ENCODE data around the gene EXOC7. TPM values are rescaled to one million over a fixed set of nuclear protein-coding genes. Genes with fewer than 3 reads are reported as not detected.
"Not testable (repeated sequence)": the region's sequence is repeated elsewhere in the genome, so short reads cannot be mapped to it uniquely, and the experiment has no call there.

The EXOC7 gene
- total RNA-seq, 6 experiments from 2014 or later, result 134 to 157 (median 144) TPM

- H3K36me3 Mint-ChIP-seq (ENCODE audit: low read depth), result peaks cover 29% of the 10 kb centered on the region
- H3K27ac Mint-ChIP-seq, result no peak overlapping the region
- DNase-seq, result no peak
- H3K27me3 Mint-ChIP-seq (ENCODE audit: insufficient read depth), result no peaks in the 10 kb centered on the region
- no peak for TF ChIP-seq CTCF (IDR thresholded peaks at IDR 0.05)
- H3K4me1 Mint-ChIP-seq (ENCODE audit: low read depth), result no peaks in the 10 kb centered on the region
- H3K9me3 Mint-ChIP-seq, result no peaks in the 10 kb centered on the region
- no peak overlapping the region for H3K4me3 Mint-ChIP-seq
Measured at GRCh38 chr17:76063875-76064546, 39.6 kb downstream of the EXOC7 start.

- H3K4me1 Mint-ChIP-seq (ENCODE audit: low read depth), result peaks cover 12% of the 10 kb centered on the region
- not testable (repeated sequence) for H3K9me3 Mint-ChIP-seq; H3K27ac Mint-ChIP-seq; H3K27me3 Mint-ChIP-seq (ENCODE audit: insufficient read depth); DNase-seq; H3K4me3 Mint-ChIP-seq
- H3K36me3 Mint-ChIP-seq (ENCODE audit: low read depth), result peaks cover 51% of the 10 kb centered on the region
Measured at GRCh38 chr17:76058264-76058663, 45.3 kb downstream of the EXOC7 start.

DNA sequence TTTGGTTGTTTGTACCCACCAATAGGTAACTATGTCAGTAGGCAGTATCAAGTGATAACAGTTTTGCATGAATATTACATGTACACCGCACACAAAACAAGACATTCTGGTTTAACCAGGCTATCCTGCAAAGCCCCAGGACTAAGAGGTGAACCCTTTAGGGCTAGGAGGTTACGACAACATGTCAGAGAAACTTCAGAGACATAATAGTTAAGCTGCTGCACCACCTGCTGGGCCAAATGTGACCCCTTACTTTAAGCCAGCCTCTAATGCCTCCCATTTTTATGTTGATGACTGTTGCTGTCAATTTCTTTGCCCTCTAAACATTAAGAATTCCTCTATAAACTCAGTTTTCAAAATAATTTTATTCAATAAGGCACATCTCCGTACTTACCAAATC lies 46.7 kb downstream of the EXOC7 start:
- no peak for DNase-seq
- H3K36me3 Mint-ChIP-seq (ENCODE audit: low read depth), result peaks cover 52% of the 10 kb centered on the region
- no peak for TF ChIP-seq CTCF (IDR thresholded peaks at IDR 0.05)
- no peak overlapping the region for H3K27ac Mint-ChIP-seq
- no peak overlapping the region for H3K4me3 Mint-ChIP-seq
- H3K27me3 Mint-ChIP-seq (ENCODE audit: insufficient read depth), result no peaks in the 10 kb centered on the region
- no peaks in the 10 kb centered on the region for H3K9me3 Mint-ChIP-seq
- H3K4me1 Mint-ChIP-seq (ENCODE audit: low read depth), result peaks cover 14% of the 10 kb centered on the region

DNA sequence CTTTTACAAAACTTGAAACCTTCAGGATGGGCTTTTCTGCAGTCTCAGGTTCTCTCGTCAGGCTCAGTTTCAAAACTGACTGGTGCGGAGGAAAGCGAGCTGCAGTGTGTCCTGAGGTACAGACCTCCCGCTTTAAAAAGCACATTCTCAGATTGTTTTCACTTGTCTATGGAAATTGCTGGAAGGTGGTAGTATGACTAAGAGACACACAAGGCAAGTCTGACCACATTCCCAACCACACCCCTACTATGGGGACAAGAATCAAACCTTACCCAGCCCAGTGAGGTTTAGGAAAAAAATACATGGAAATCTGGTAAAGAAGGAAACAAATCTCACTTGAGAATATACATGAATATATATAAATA lies 49.5 kb downstream of the EXOC7 start:
- Mint-ChIP-seq H3K27me3 (ENCODE audit: insufficient read depth) (no peaks in the 10 kb centered on the region; the same call in 1 of the 2 replicates), H3K9me3 (no peaks in the 10 kb centered on the region), H3K4me3 (no peak overlapping the region), H3K4me1 (ENCODE audit: low read depth) (peaks cover 22% of the 10 kb centered on the region), H3K27ac (0 out of 2 replicates have a peak overlapping the region, but pooled peaks have one; percentile 14), H3K36me3 (ENCODE audit: low read depth) (peaks cover 68% of the 10 kb centered on the region)
- peak; percentile 22 for DNase-seq
- TF ChIP-seq CTCF (IDR thresholded peaks at IDR 0.05), result no peak

- Mint-ChIP-seq H3K27me3 (ENCODE audit: insufficient read depth) (no peaks in the 10 kb centered on the region; the same call in 1 of the 2 replicates), H3K4me1 (ENCODE audit: low read depth) (peaks cover 28% of the 10 kb centered on the region), H3K4me3 (no peak overlapping the region), H3K27ac (no peak overlapping the region), H3K36me3 (ENCODE audit: low read depth) (peaks cover 70% of the 10 kb centered on the region), H3K9me3 (no peaks in the 10 kb centered on the region)
- TF ChIP-seq CTCF (IDR thresholded peaks at IDR 0.05), result no peak
- no peak for DNase-seq
Measured at GRCh38 chr17:76053246-76054111, 50.1 kb downstream of the EXOC7 start.

- no peaks in the 10 kb centered on the region for H3K9me3 Mint-ChIP-seq
- no peak overlapping the region for H3K4me3 Mint-ChIP-seq
- no peak for TF ChIP-seq CTCF (IDR thresholded peaks at IDR 0.05)
- H3K4me1 Mint-ChIP-seq (ENCODE audit: low read depth), result peaks cover 33% of the 10 kb centered on the region
- H3K27ac Mint-ChIP-seq, result no peak overlapping the region
- H3K36me3 Mint-ChIP-seq (ENCODE audit: low read depth), result peaks cover 66% of the 10 kb centered on the region
- DNase-seq, result no peak
- H3K27me3 Mint-ChIP-seq (ENCODE audit: insufficient read depth), result no peaks in the 10 kb centered on the region; the same call in 1 of the 2 replicates
Measured at GRCh38 chr17:76051561-76051960, 52.0 kb downstream of the EXOC7 start.
